GM21526 (cell line): ENCODE data around the gene S100P.
"Not testable (repeated sequence)": the region's sequence is repeated elsewhere in the genome, so short reads cannot be mapped to it uniquely, and the experiment has no call there.

ENCODE experiments used
- ATAC-seq: cut with Tn5 transposase; IDR thresholded peaks from one replicate; pipeline ENCODE4 v1.9.1; 2021; ENCODE audit warnings: moderate library complexity; ENCODE audit not compliant: unreplicated experiment, low FRiP score

S100P gene

GRCh38 chr4:6720202-6720699 lies 26.6 kb downstream of the S100P start:
- no peak for ATAC-seq

- ATAC-seq, result no peak
These were observed 27.4 kb downstream of the S100P start for GRCh38 chr4:6721121-6721520.

GRCh38 chr4:6722891-6723290 lies 29.2 kb downstream of the S100P start:
- no peak for ATAC-seq

- no peak for ATAC-seq
These were observed 30.2 kb downstream of the S100P start for GRCh38 chr4:6723851-6724250.

GRCh38 chr4:6724421-6725111 lies 30.9 kb downstream of the S100P start:
- ATAC-seq, result no peak

- not testable (repeated sequence) for ATAC-seq
These were observed 31.8 kb downstream of the S100P start for GRCh38 chr4:6725427-6725961.

GRCh38 chr4:6727081-6727942 lies 33.6 kb downstream of the S100P start:
- ATAC-seq, result no peak

GRCh38 chr4:6727943-6728250 lies 34.2 kb downstream of the S100P start:
- no peak for ATAC-seq

GRCh38 chr4:6728320-6729029 lies 34.8 kb downstream of the S100P start:
- no peak for ATAC-seq

- no peak for ATAC-seq
These were observed 37.1 kb downstream of the S100P start for GRCh38 chr4:6730603-6731317.

- ATAC-seq, result no peak
These were observed 37.6 kb downstream of the S100P start for GRCh38 chr4:6731318-6731675.

- ATAC-seq, result no peak
These were observed 38.1 kb downstream of the S100P start for GRCh38 chr4:6731780-6732179.

GRCh38 chr4:6732441-6733357 lies 39.0 kb downstream of the S100P start:
- no peak for ATAC-seq

- no peak for ATAC-seq
These were observed 39.9 kb downstream of the S100P start for GRCh38 chr4:6733358-6734164.

- ATAC-seq, result no peak
These were observed 40.6 kb downstream of the S100P start for GRCh38 chr4:6734165-6734786.

GRCh38 chr4:6739920-6740319 lies 46.2 kb downstream of the S100P start:
- no peak for ATAC-seq

GRCh38 chr4:6740347-6740746 lies 46.7 kb downstream of the S100P start:
- no peak for ATAC-seq

GRCh38 chr4:6742507-6742906 lies 48.8 kb downstream of the S100P start:
- ATAC-seq, result no peak
